MM.1S (cell line): ENCODE results near the gene TTLL11.

Experiments
- EZH2 ChIP-seq: fragments of 300-600 bp; sonication (generic); optimal IDR thresholded peaks from 2 replicates; pipeline ENCODE3; 2017; ENCODE audit warnings: low read depth, mild to moderate bottlenecking, antibody characterized with exemption, low read length, mixed read lengths
- TF ChIP-seq, protein P1 (sequence below): fragments of 300-600 bp; sonication (generic); IDR thresholded peaks from 2 replicates; pipeline ENCODE4 v1.5.1; 2016; ENCODE audit warnings: antibody characterized with exemption, low read length, mixed read lengths

DNA sequence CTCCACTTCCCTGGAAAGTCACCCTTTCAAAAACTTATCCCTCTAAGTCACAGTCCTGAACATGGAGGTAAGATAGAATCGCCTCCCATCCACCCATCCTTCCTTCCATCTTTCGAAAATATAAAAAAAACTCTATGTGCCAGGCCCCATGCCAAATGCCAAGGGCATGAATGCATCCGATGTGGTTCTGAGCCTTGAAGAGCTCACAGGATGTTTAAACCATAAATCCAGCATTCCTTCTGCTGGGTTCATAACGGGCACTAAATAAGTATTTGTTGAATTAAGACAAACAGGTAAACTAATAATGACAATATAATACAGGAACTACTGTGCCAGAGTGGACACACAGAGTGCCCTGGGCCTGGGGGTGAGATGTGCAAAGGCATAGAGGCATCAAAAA, 147.3 kb downstream of the TTLL11 start:
- TF ChIP-seq, protein P1, sequence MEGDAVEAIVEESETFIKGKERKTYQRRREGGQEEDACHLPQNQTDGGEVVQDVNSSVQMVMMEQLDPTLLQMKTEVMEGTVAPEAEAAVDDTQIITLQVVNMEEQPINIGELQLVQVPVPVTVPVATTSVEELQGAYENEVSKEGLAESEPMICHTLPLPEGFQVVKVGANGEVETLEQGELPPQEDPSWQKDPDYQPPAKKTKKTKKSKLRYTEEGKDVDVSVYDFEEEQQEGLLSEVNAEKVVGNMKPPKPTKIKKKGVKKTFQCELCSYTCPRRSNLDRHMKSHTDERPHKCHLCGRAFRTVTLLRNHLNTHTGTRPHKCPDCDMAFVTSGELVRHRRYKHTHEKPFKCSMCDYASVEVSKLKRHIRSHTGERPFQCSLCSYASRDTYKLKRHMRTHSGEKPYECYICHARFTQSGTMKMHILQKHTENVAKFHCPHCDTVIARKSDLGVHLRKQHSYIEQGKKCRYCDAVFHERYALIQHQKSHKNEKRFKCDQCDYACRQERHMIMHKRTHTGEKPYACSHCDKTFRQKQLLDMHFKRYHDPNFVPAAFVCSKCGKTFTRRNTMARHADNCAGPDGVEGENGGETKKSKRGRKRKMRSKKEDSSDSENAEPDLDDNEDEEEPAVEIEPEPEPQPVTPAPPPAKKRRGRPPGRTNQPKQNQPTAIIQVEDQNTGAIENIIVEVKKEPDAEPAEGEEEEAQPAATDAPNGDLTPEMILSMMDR = no peak
- TF ChIP-seq EZH2 = no peak
